T47D (cell line): ENCODE results near the gene MS4A13.
A peak's percentile ranks its signal among the peaks of the same experiment; 100 is the strongest.
"Not testable (repeated sequence)": the region's sequence is repeated elsewhere in the genome, so short reads cannot be mapped to it uniquely, and the experiment has no call there.

Experiments used
- DNase-seq, 2 experiments: peaks; one replicate each; pipeline versions ENCODE4 v3.0.0 to v3.0.0-alpha.2; 2011 to 2012; ENCODE audit warnings: low read depth in 1 of 2, low spot score in 1 of 2
- JUND ChIP-seq: IDR thresholded peaks from 2 replicates; pipeline ENCODE4 v1.6.1; 2012; ENCODE audit warnings: low read depth
- in situ Hi-C: cut with HindIII; loops from 2 replicates; pipeline ENCODE4 v1.10.0; 2016; ENCODE audit warnings: low sequenced_read_pairs, low pct_unique_long_range_greater_than_20kb

MS4A13 gene

GRCh38 chr11:60511393-60511792, 3.8 kb upstream of the MS4A13 start:
- no peak for TF ChIP-seq JUND
- DNase-seq = no peak
- in situ Hi-C loops = no loop called here

GRCh38 chr11:60512651-60513225, 2.5 kb upstream of the MS4A13 start:
- no peak for DNase-seq
- in situ Hi-C loops = no loop called here
- TF ChIP-seq JUND = no peak

GRCh38 chr11:60513496-60514460, 1.4 kb upstream of the MS4A13 start:
- DNase-seq = no peak
- no peak for TF ChIP-seq JUND
- in situ Hi-C loops = no loop called here

- no peak for TF ChIP-seq JUND
- in situ Hi-C loops = no loop called here
- DNase-seq = no peak
Observed at GRCh38 chr11:60528465-60528864, 13.3 kb downstream of the MS4A13 start.

- no peak for TF ChIP-seq JUND
- DNase-seq = no peak
- in situ Hi-C loops = no loop called here
Observed at GRCh38 chr11:60528934-60529333, 13.7 kb downstream of the MS4A13 start.

- no peak for DNase-seq
- in situ Hi-C loops = no loop called here
- TF ChIP-seq JUND = no peak
Observed at GRCh38 chr11:60530454-60531100, 15.4 kb downstream of the MS4A13 start.

- DNase-seq, in situ Hi-C loops: not testable (repeated sequence)
Observed at GRCh38 chr11:60532383-60532782, 17.2 kb downstream of the MS4A13 start.

- DNase-seq, in situ Hi-C loops: not testable (repeated sequence)
Observed at GRCh38 chr11:60538627-60539026, 23.4 kb downstream of the MS4A13 start.

GRCh38 chr11:60544077-60544476, 28.9 kb downstream of the MS4A13 start:
- DNase-seq = no peak
- TF ChIP-seq JUND = no peak
- in situ Hi-C loops = no loop called here

GRCh38 chr11:60561254-60561653, 46.1 kb downstream of the MS4A13 start:
- in situ Hi-C loops = no loop called here

GRCh38 chr11:60563553-60564235, 48.5 kb downstream of the MS4A13 start:
- peak in 1 of 2 experiments; percentile 41 for DNase-seq
- in situ Hi-C loops = no loop called here
- no peak for TF ChIP-seq JUND

More at GRCh38 chr11:60561254-60561653, 46.1 kb downstream of the MS4A13 start:
- no peak for DNase-seq
- TF ChIP-seq JUND = no peak

GRCh38 chr11:60566776-60567175, 51.6 kb downstream of the MS4A13 start:
- in situ Hi-C loops = no loop called here
- TF ChIP-seq JUND = no peak
- DNase-seq = no peak
